ENCODE results near the gene CDC25C. TPM values are rescaled to one million over a fixed set of nuclear protein-coding genes. Genes with fewer than 3 reads are reported as not detected.
"Not testable (repeated sequence)": the region's sequence is repeated elsewhere in the genome, so short reads cannot be mapped to it uniquely, and the experiment has no call there.

Gene CDC25C
- total and polyA plus RNA-seq, 4 donors = 0.49 to 6.9 (median 0.59) TPM; not detected in 1

- peaks cover 1 to 17% (median 16%) of the 10 kb centered on the region in 4 donors for H3K4me1 ChIP-seq (ENCODE audit: control insufficient read depth in 4 of 4, insufficient read depth in 4 of 4, low read length in 3 of 4)
- no peak for TF ChIP-seq SP1 (IDR thresholded peaks at IDR 0.05)
- TF ChIP-seq RAD21 (IDR thresholded peaks at IDR 0.05) = no peak
- no peak for TF ChIP-seq YY1 (IDR thresholded peaks at IDR 0.05)
- no peak for TF ChIP-seq RXRA (IDR thresholded peaks at IDR 0.05)
- no peak for TF ChIP-seq NR2F2 (IDR thresholded peaks at IDR 0.05)
- no peak for TF ChIP-seq EGR1 (IDR thresholded peaks at IDR 0.05; ENCODE audit: low read depth in 2 of 2)
- TF ChIP-seq FOXA2 (IDR thresholded peaks at IDR 0.05) = no peak
- TF ChIP-seq REST (IDR thresholded peaks at IDR 0.05) = no peak
- no peak for TF ChIP-seq HNF4A (conservative IDR thresholded peaks at IDR 0.05)
- TF ChIP-seq MAX (IDR thresholded peaks at IDR 0.05) = no peak
- H3K9me3 ChIP-seq (ENCODE audit: control insufficient read depth in 4 of 4, low read length in 3 of 4) = no peaks in the 10 kb centered on the region
- H3K36me3 ChIP-seq (ENCODE audit: control insufficient read depth in 4 of 4, insufficient read depth in 3 of 4, low read depth in 1 of 4, low read length in 3 of 4) = no peaks in the 10 kb centered on the region
- DNase-seq (ENCODE audit: low spot score) = no peak
- peak overlapping the region in 2 of 3 donors; percentile 49 to 69 for H3K4me3 ChIP-seq (ENCODE audit: low read depth in 1 of 3, low read length in 3 of 3)
- H3K27me3 ChIP-seq (ENCODE audit: control insufficient read depth in 4 of 4, insufficient read depth in 4 of 4, low read length in 3 of 4) = no peaks in the 10 kb centered on the region
- no peak overlapping the region for H3K9ac ChIP-seq (ENCODE audit: low read depth in 1 of 2, low read length in 2 of 2)
- 2% methylated on average over 12 of the region's 12 CpGs for WGBS
- H3K27ac ChIP-seq (ENCODE audit: low read depth in 1 of 2, low read length in 2 of 2) = no peak overlapping the region
Observed at GRCh38 chr5:138330813-138331448, 673 bp downstream of the CDC25C start.

- H3K4me1 ChIP-seq (ENCODE audit: control insufficient read depth in 4 of 4, insufficient read depth in 4 of 4, low read length in 3 of 4); H3K9ac ChIP-seq (ENCODE audit: low read depth in 1 of 2, low read length in 2 of 2); DNase-seq (ENCODE audit: low spot score); H3K4me3 ChIP-seq (ENCODE audit: low read depth in 1 of 3, low read length in 3 of 3); H3K36me3 ChIP-seq (ENCODE audit: control insufficient read depth in 4 of 4, insufficient read depth in 3 of 4, low read depth in 1 of 4, low read length in 3 of 4); H3K27ac ChIP-seq (ENCODE audit: low read depth in 1 of 2, low read length in 2 of 2); H3K27me3 ChIP-seq (ENCODE audit: control insufficient read depth in 4 of 4, insufficient read depth in 4 of 4, low read length in 3 of 4); H3K9me3 ChIP-seq (ENCODE audit: control insufficient read depth in 4 of 4, low read length in 3 of 4): not testable (repeated sequence)
- WGBS = 96% methylated on average over 4 of the region's 4 CpGs
Observed at GRCh38 chr5:138318211-138318610, 13.4 kb downstream of the CDC25C start.

- no peak for DNase-seq (ENCODE audit: low spot score)
- H3K4me1 ChIP-seq (ENCODE audit: control insufficient read depth in 4 of 4, insufficient read depth in 4 of 4, low read length in 3 of 4) = no peaks in the 10 kb centered on the region
- H3K4me3 ChIP-seq (ENCODE audit: low read depth in 1 of 3, low read length in 3 of 3) = no peak overlapping the region
- TF ChIP-seq FOXA2 (IDR thresholded peaks at IDR 0.05) (no peak), JUND (IDR thresholded peaks at IDR 0.05) (no peak), REST (IDR thresholded peaks at IDR 0.05) (no peak), HNF4A (conservative IDR thresholded peaks at IDR 0.05) (no peak), YY1 (IDR thresholded peaks at IDR 0.05) (no peak), TAF1 (conservative IDR thresholded peaks at IDR 0.05) (no peak), SP1 (IDR thresholded peaks at IDR 0.05) (no peak), HNF4G (IDR thresholded peaks at IDR 0.05) (no peak)
- no peaks in the 10 kb centered on the region for H3K9me3 ChIP-seq (ENCODE audit: control insufficient read depth in 4 of 4, low read length in 3 of 4)
- no peaks in the 10 kb centered on the region for H3K36me3 ChIP-seq (ENCODE audit: control insufficient read depth in 4 of 4, insufficient read depth in 3 of 4, low read depth in 1 of 4, low read length in 3 of 4)
- no peaks in the 10 kb centered on the region for H3K27me3 ChIP-seq (ENCODE audit: control insufficient read depth in 4 of 4, insufficient read depth in 4 of 4, low read length in 3 of 4)
- no peak overlapping the region for H3K27ac ChIP-seq (ENCODE audit: low read depth in 1 of 2, low read length in 2 of 2)
- no peak overlapping the region for H3K9ac ChIP-seq (ENCODE audit: low read depth in 1 of 2, low read length in 2 of 2)
- 89% methylated on average over 3 of the region's 3 CpGs for WGBS
Observed at GRCh38 chr5:138316355-138316754, 15.2 kb downstream of the CDC25C start.

Measured in liver (tissue), 9 donors.